Ramos (cell line): Measurements from ENCODE around the gene KLF14.
"Not testable (repeated sequence)": the region's sequence is repeated elsewhere in the genome, so short reads cannot be mapped to it uniquely, and the experiment has no call there.

Source experiments
- in situ Hi-C: fragments of 300-500 bp; cut with MboI; formaldehyde crosslinking; loops from one replicate; pipeline ENCODE4 v1.14.3; 2022; ENCODE audit warnings: low sequenced_read_pairs; ENCODE audit not compliant: unreplicated experiment

Gene KLF14

GRCh38 chr7:130733931-130734814, at the start of gene KLF14:
KLF14 (minus strand) TSS chr7:130734207; CDS start chr7:130734033, 174 bp downstream.
- in situ Hi-C loops: no loop called here

- in situ Hi-C loops: no loop called here
Observed at GRCh38 chr7:130781346-130781745, 47.3 kb upstream of the KLF14 start.

GRCh38 chr7:130777426-130777825, 43.4 kb upstream of the KLF14 start:
- in situ Hi-C loops: no loop called here

GRCh38 chr7:130772456-130772855, 38.4 kb upstream of the KLF14 start:
- in situ Hi-C loops: not testable (repeated sequence)

GRCh38 chr7:130768854-130769253, 34.8 kb upstream of the KLF14 start:
- in situ Hi-C loops: no loop called here

GRCh38 chr7:130764569-130764968, 30.6 kb upstream of the KLF14 start:
- in situ Hi-C loops: not testable (repeated sequence)

- in situ Hi-C loops: loop anchor here (5.0 to 10.0 kb wide), 2 partner anchors 514 to 691 kb away; no protein-coding TSS in a partner anchor
Observed at GRCh38 chr7:130758429-130759056, 24.5 kb upstream of the KLF14 start.

- in situ Hi-C loops: loop anchor here (5.0 to 10.0 kb wide), 2 partner anchors 512 to 689 kb away; no protein-coding TSS in a partner anchor
Observed at GRCh38 chr7:130756316-130756715, 22.3 kb upstream of the KLF14 start.

GRCh38 chr7:130752424-130752823, 18.4 kb upstream of the KLF14 start:
- in situ Hi-C loops: loop anchor here (10.0 kb wide), 1 partner anchor 508 kb away; no protein-coding TSS in a partner anchor

GRCh38 chr7:130750755-130751154, 16.7 kb upstream of the KLF14 start:
- in situ Hi-C loops: loop anchor here (10.0 kb wide), 1 partner anchor 506 kb away; no protein-coding TSS in a partner anchor

- in situ Hi-C loops: no loop called here
Observed at GRCh38 chr7:130748531-130749389, 14.8 kb upstream of the KLF14 start.

GRCh38 chr7:130741331-130741995, 7.5 kb upstream of the KLF14 start:
- in situ Hi-C loops: no loop called here

GRCh38 chr7:130740606-130741005, 6.6 kb upstream of the KLF14 start:
- in situ Hi-C loops: no loop called here

- in situ Hi-C loops: no loop called here
Observed at GRCh38 chr7:130736298-130736900, 2.4 kb upstream of the KLF14 start.

- in situ Hi-C loops: no loop called here
Observed at GRCh38 chr7:130734815-130735716, 1.1 kb upstream of the KLF14 start.

GRCh38 chr7:130732980-130733930, 752 bp downstream of the KLF14 start:
- in situ Hi-C loops: no loop called here

GRCh38 chr7:130723784-130724183, 10.2 kb downstream of the KLF14 start:
- in situ Hi-C loops: no loop called here
